ENCODE measurements around the gene RARS2. TPM values are rescaled to one million over a fixed set of nuclear protein-coding genes. Genes with fewer than 3 reads are reported as not detected.

RARS2 gene
- total RNA-seq, 1 donor from 2014 or later = 48.3 TPM

DNA sequence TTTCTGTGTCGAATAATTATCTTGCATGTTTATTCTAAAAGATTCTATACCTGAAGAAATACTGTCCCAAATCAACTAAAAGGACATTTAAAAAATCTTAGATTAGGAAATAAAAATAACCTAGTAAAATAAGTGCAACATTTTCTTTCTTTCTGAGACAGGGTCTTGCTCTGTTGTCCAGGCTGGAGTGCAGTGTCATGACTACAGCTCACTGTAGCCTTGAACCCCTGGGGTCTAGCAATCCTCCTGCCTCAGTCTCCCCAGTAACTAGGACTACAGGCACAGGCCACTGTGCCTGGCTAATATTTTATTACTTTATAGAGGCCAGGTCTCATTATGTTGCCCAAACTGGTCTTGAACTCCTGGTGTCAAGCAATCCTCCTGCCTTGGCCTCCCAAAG, 48.7 kb downstream of the RARS2 start:
- FAIRE-seq (no peak), DNase-seq (ENCODE audit: low read depth) (no peak)
- Histone ChIP-seq H3K27ac (ENCODE audit: low read depth, low read length) (no peak overlapping the region), H3K9me3 (ENCODE audit: insufficient read depth, low read depth, low read length) (peaks cover 4% of the 10 kb centered on the region), H3K4me2 (ENCODE audit: low read length) (no peak overlapping the region), H3K9ac (ENCODE audit: low read length) (no peak overlapping the region), H3K36me3 (ENCODE audit: insufficient read depth, low read length) (peaks cover 44% of the 10 kb centered on the region), H4K20me1 (ENCODE audit: insufficient read depth, low read length) (peaks cover 2% of the 10 kb centered on the region), H3K4me1 (ENCODE audit: insufficient read depth, low read length) (no peaks in the 10 kb centered on the region), H3K27me3 (ENCODE audit: insufficient read depth, low read length) (no peaks in the 10 kb centered on the region), H3K4me3 (ENCODE audit: insufficient read depth, low read depth, low read length) (no peak overlapping the region), H2AFZ (ENCODE audit: low read depth, low read length) (no peak overlapping the region), H3K79me2 (ENCODE audit: insufficient read depth, low read length) (no peaks in the 10 kb centered on the region)
- Mint-ChIP-seq H3K4me1 (ENCODE audit: low read depth, unreplicated experiment) (no peaks in the 10 kb centered on the region), H3K9me3 (ENCODE audit: unreplicated experiment) (peaks cover 4% of the 10 kb centered on the region), H3K27ac (ENCODE audit: unreplicated experiment) (no peak overlapping the region), H3K36me3 (ENCODE audit: low read depth, unreplicated experiment) (peaks cover 31% of the 10 kb centered on the region), H3K4me3 (ENCODE audit: unreplicated experiment) (no peak overlapping the region), H3K27me3 (ENCODE audit: low read depth, unreplicated experiment) (no peaks in the 10 kb centered on the region)
- TF ChIP-seq EZH2 (IDR thresholded peaks at IDR 0.05; ENCODE audit: insufficient read depth, low read length) = no peak
- TF ChIP-seq, protein P1, sequence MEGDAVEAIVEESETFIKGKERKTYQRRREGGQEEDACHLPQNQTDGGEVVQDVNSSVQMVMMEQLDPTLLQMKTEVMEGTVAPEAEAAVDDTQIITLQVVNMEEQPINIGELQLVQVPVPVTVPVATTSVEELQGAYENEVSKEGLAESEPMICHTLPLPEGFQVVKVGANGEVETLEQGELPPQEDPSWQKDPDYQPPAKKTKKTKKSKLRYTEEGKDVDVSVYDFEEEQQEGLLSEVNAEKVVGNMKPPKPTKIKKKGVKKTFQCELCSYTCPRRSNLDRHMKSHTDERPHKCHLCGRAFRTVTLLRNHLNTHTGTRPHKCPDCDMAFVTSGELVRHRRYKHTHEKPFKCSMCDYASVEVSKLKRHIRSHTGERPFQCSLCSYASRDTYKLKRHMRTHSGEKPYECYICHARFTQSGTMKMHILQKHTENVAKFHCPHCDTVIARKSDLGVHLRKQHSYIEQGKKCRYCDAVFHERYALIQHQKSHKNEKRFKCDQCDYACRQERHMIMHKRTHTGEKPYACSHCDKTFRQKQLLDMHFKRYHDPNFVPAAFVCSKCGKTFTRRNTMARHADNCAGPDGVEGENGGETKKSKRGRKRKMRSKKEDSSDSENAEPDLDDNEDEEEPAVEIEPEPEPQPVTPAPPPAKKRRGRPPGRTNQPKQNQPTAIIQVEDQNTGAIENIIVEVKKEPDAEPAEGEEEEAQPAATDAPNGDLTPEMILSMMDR (IDR thresholded peaks at IDR 0.05; ENCODE audit: insufficient read depth, low read depth, low read length) = no peak

DNA sequence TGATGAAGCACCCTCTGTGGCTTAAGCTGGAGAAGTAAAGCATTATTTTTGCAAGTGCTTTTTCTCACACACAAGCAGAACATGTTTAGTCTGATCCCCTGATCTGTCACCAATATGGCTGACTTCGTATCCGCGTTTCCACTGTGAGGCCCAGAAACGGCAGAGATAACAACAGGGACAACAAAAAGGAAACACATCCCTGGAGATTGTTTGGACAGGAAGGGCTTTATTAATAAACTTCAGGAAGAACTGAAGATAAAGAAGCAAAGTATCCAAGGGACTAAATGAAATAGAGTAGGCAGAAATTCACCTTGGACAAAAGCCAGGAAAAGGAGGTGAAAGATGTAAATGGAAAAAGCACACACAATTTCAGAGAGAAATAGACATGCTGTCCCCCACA, 49.2 kb downstream of the RARS2 start:
- TF ChIP-seq, protein P1 (IDR thresholded peaks at IDR 0.05; ENCODE audit: insufficient read depth, low read depth, low read length) = no peak
- TF ChIP-seq EZH2 (IDR thresholded peaks at IDR 0.05; ENCODE audit: insufficient read depth, low read length) = no peak
- H3K36me3 Mint-ChIP-seq (ENCODE audit: low read depth, unreplicated experiment) = peaks cover 31% of the 10 kb centered on the region

DNA sequence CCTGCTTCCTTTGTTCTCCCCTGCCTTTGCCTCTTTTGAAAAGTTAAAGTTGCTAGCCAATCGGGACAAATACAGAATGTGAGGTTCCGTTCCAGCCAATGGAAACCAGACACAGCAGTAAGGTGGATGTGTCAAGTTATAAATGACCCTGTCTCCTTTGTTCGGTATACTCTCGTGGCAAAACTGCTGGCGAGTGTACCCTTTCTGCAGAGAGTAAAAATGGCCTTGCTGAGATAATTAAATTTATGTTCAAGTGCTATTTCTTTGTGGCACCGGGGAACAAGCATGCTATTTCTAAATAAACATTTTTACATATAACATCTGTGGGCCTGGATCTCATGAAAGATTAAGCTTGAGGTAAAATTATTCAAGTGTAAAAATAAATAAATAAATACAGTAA, 50.2 kb downstream of the RARS2 start:
- TF ChIP-seq, protein P1 (IDR thresholded peaks at IDR 0.05; ENCODE audit: insufficient read depth, low read depth, low read length) = no peak
- no peak for TF ChIP-seq EZH2 (IDR thresholded peaks at IDR 0.05; ENCODE audit: insufficient read depth, low read length)
- Histone ChIP-seq H3K79me2 (ENCODE audit: insufficient read depth, low read length) (no peaks in the 10 kb centered on the region), H3K4me3 (ENCODE audit: insufficient read depth, low read depth, low read length) (no peak overlapping the region), H2AFZ (ENCODE audit: low read depth, low read length) (no peak overlapping the region), H3K9me3 (ENCODE audit: insufficient read depth, low read depth, low read length) (peaks cover 4% of the 10 kb centered on the region), H3K9ac (ENCODE audit: low read length) (no peak overlapping the region), H3K4me1 (ENCODE audit: insufficient read depth, low read length) (no peaks in the 10 kb centered on the region), H3K27me3 (ENCODE audit: insufficient read depth, low read length) (no peaks in the 10 kb centered on the region), H3K36me3 (ENCODE audit: insufficient read depth, low read length) (peaks cover 42% of the 10 kb centered on the region), H3K27ac (ENCODE audit: low read depth, low read length) (no peak overlapping the region), H3K4me2 (ENCODE audit: low read length) (no peak overlapping the region), H4K20me1 (ENCODE audit: insufficient read depth, low read length) (peaks cover 3% of the 10 kb centered on the region)
- FAIRE-seq = no peak
- no peaks in the 10 kb centered on the region for H3K27me3 Mint-ChIP-seq (ENCODE audit: low read depth, unreplicated experiment)
- H3K36me3 Mint-ChIP-seq (ENCODE audit: low read depth, unreplicated experiment) = peaks cover 25% of the 10 kb centered on the region
- H3K9me3 Mint-ChIP-seq (ENCODE audit: unreplicated experiment) = peaks cover 4% of the 10 kb centered on the region
- no peaks in the 10 kb centered on the region for H3K4me1 Mint-ChIP-seq (ENCODE audit: low read depth, unreplicated experiment)
- no peak overlapping the region for H3K4me3 Mint-ChIP-seq (ENCODE audit: unreplicated experiment)
- DNase-seq (ENCODE audit: low read depth) = no peak
- no peak overlapping the region for H3K27ac Mint-ChIP-seq (ENCODE audit: unreplicated experiment)

More for the DNA sequence above, 49.2 kb downstream of the RARS2 start:
- Histone ChIP-seq H3K9me3 (ENCODE audit: insufficient read depth, low read depth, low read length) (peaks cover 4% of the 10 kb centered on the region), H3K27me3 (ENCODE audit: insufficient read depth, low read length) (no peaks in the 10 kb centered on the region), H2AFZ (ENCODE audit: low read depth, low read length) (no peak overlapping the region), H4K20me1 (ENCODE audit: insufficient read depth, low read length) (no peaks in the 10 kb centered on the region), H3K4me3 (ENCODE audit: insufficient read depth, low read depth, low read length) (no peak overlapping the region), H3K4me1 (ENCODE audit: insufficient read depth, low read length) (no peaks in the 10 kb centered on the region), H3K9ac (ENCODE audit: low read length) (no peak overlapping the region), H3K79me2 (ENCODE audit: insufficient read depth, low read length) (no peaks in the 10 kb centered on the region), H3K4me2 (ENCODE audit: low read length) (no peak overlapping the region), H3K36me3 (ENCODE audit: insufficient read depth, low read length) (peaks cover 41% of the 10 kb centered on the region), H3K27ac (ENCODE audit: low read depth, low read length) (no peak overlapping the region)
- DNase-seq (ENCODE audit: low read depth) = no peak
- no peak overlapping the region for H3K27ac Mint-ChIP-seq (ENCODE audit: unreplicated experiment)
- FAIRE-seq = no peak
- no peak overlapping the region for H3K4me3 Mint-ChIP-seq (ENCODE audit: unreplicated experiment)
- peaks cover 4% of the 10 kb centered on the region for H3K9me3 Mint-ChIP-seq (ENCODE audit: unreplicated experiment)
- no peaks in the 10 kb centered on the region for H3K4me1 Mint-ChIP-seq (ENCODE audit: low read depth, unreplicated experiment)
- no peaks in the 10 kb centered on the region for H3K27me3 Mint-ChIP-seq (ENCODE audit: low read depth, unreplicated experiment)
